Measurements from ENCODE around the gene CMYA5.

Gene CMYA5

DNA sequence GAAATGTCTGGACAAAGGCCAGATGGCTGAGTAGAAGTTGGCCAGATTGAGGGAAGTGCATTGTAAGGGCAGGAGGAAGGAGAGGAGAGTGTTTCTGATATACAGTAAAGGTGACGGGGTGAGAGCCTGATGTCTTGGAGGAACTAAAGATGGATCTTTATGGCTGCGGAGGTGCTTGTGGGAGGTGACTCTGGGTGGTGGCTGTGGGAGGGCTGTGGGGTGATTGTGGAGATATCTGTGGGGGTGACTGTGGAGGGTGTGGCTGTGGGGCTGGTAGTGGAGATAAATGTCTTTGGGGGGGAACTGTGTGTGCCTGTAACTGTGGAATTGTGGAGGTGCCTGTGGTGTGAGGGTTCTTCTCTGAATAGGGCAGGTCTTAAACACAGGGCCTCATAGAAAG, 121.4 kb downstream of the CMYA5 start:
- H3K4me3 ChIP-seq (ENCODE audit: low read depth, low read length), result no peak overlapping the region
- DNase-seq (ENCODE audit: low read depth), result no peak
- TF ChIP-seq CTCF (IDR thresholded peaks at IDR 0.05; ENCODE audit: control insufficient read depth, extremely low read depth, insufficient read depth), result no peak

GRCh38 chr5:79811904-79812303, 122.3 kb downstream of the CMYA5 start:
- TF ChIP-seq CTCF (IDR thresholded peaks at IDR 0.05; ENCODE audit: control insufficient read depth, extremely low read depth, insufficient read depth), result no peak
- no peak for DNase-seq (ENCODE audit: low read depth)
- no peak overlapping the region for H3K4me3 ChIP-seq (ENCODE audit: low read depth, low read length)

DNA sequence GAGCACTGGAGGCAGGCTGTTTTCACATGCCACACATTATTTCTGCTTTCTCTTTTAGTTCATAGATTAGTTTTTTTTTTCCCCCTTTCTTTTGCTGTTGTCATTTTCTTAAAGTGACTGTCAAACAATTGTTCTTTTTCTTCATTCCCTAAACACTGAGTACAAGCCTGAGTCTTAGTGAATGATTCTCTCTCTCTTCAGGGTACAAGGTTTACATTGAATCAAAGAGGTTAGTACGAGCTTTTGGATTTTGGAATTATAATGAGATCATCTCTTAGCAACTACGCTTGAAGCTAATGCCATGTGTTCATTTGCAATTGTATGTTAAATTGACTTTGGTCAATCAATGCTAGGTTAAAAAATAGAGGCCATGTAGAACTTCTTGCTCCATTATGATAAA, 125.1 kb downstream of the CMYA5 start:
- no peak for DNase-seq (ENCODE audit: low read depth)
- TF ChIP-seq CTCF (IDR thresholded peaks at IDR 0.05; ENCODE audit: control insufficient read depth, extremely low read depth, insufficient read depth), result no peak
- H3K4me3 ChIP-seq (ENCODE audit: low read depth, low read length), result no peak overlapping the region

DNA sequence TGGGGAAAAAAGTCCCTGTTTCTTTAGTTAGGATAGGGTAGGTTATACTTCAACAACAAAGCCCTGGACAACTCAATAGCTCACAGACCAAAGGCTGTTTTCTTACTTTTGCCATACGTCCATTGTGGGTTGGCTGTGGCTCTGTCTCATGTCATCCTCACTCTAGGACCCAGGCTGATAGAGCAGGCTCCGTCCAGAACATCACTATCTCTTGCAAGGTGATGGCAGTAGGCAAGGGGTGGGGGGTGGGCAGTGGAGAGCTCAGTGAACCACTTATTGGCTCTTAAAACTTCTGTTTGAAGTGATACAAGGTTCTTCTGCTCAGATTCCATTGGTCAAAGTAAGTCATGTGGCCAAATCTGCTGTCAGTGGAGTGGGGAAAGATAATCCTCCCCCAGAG, 126.4 kb downstream of the CMYA5 start:
- no peak overlapping the region for H3K4me3 ChIP-seq (ENCODE audit: low read depth, low read length)
- DNase-seq (ENCODE audit: low read depth), result no peak
- TF ChIP-seq CTCF (IDR thresholded peaks at IDR 0.05; ENCODE audit: control insufficient read depth, extremely low read depth, insufficient read depth), result no peak

GRCh38 chr5:79820648-79821047, 131.0 kb downstream of the CMYA5 start:
- TF ChIP-seq CTCF (IDR thresholded peaks at IDR 0.05; ENCODE audit: control insufficient read depth, extremely low read depth, insufficient read depth), result no peak
- no peak overlapping the region for H3K4me3 ChIP-seq (ENCODE audit: low read depth, low read length)
- DNase-seq (ENCODE audit: low read depth), result no peak

DNA sequence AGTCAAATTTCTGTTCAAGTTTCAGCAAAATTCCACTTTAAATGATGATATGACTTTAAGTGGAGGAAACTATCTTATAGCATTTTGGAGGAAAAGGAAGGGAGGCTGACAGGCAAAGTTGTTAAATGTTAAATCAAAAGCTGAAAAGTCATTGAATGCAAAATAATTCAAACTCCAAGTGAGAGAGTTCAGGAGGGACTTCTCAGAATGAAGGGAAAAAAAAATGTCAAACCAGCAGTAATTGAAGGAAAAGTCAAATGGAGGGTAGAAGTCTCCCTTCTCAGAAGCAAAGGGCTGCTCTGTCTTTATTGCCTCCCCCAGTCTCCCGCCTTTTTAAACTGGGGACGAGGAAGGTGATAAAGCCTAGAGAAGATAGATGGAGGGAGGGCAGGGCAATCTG, 134.8 kb downstream of the CMYA5 start:
- no peak overlapping the region for H3K4me3 ChIP-seq (ENCODE audit: low read depth, low read length)
- no peak for TF ChIP-seq CTCF (IDR thresholded peaks at IDR 0.05; ENCODE audit: control insufficient read depth, extremely low read depth, insufficient read depth)
- no peak for DNase-seq (ENCODE audit: low read depth)

DNA sequence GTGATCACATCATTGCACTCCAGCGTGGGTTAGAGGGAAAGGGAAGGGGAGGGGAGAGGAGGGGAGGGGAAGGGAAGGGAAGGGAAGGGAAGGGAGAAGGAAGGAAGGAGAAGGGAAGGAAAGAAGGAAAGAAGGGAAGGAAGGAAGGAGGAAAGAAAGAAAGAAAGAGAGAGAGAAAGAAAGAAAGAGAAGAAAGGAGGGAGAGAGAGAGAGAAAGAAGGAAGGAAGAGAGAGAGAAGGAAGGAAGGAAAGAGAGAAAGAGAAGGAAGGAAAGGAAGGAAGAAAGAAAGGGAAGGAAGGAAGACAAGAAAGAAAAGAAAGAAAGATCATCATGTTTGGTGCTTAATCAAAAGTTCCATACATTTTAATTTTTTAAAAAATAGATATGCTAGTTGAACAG, 136.2 kb downstream of the CMYA5 start:
- DNase-seq (ENCODE audit: low read depth), result no peak
- no peak for TF ChIP-seq CTCF (IDR thresholded peaks at IDR 0.05; ENCODE audit: control insufficient read depth, extremely low read depth, insufficient read depth)
- H3K4me3 ChIP-seq (ENCODE audit: low read depth, low read length), result no peak overlapping the region

Data from LNCaP clone FGC (cell line).